Ovary (tissue), 9 donors: ENCODE measurements around the gene MIS12. TPM values are rescaled to one million over a fixed set of nuclear protein-coding genes. Genes with fewer than 3 reads are reported as not detected.

Experiments used
- DNase-seq, 5 donors: peaks; one replicate each; pipeline ENCODE4 v3.0.0-alpha.2; 2019 to 2020
- H3K27ac ChIP-seq, 2 donors: fragments of 200-600 bp; one replicate each; pipeline versions ENCODE4 v1.5.1 to v1.8.0; 2019 to 2022
- H3K27me3 ChIP-seq: fragments of 200-600 bp; one replicate; pipeline ENCODE4 v1.8.0; 2022
- H3K36me3 ChIP-seq: fragments of 200-600 bp; sonication (generic); one replicate; pipeline ENCODE4 v1.5.1; 2019
- H3K4me1 ChIP-seq: one replicate; pipeline ENCODE4 v1.8.1; 2013; ENCODE audit warnings: mild to moderate bottlenecking, moderate library complexity; ENCODE audit not compliant: insufficient read depth
- H3K4me3 ChIP-seq: fragments of 200-600 bp; sonication (generic); one replicate; pipeline ENCODE4 v1.5.1; 2017
- H3K9me3 ChIP-seq, 2 donors: fragments of 200-600 bp in 1 of 2; sonication (generic) in 1 of 2; one replicate each; pipeline versions ENCODE4 v1.5.1 to v1.8.1; 2013 to 2019; ENCODE audit warnings: mild to moderate bottlenecking in 1 of 2, moderate library complexity in 1 of 2
- CTCF ChIP-seq, 3 donors: fragments of 450-650 bp in 2 of 3; fragments of 200-600 bp in 1 of 3; IDR thresholded peaks; one replicate each; pipeline versions ENCODE4 v1.5.1 to v1.8.0; 2016 to 2022; ENCODE audit warnings: antibody characterized with exemption in 3 of 3, mild to moderate bottlenecking in 1 of 3
- EP300 ChIP-seq: sonication (generic); formaldehyde crosslinking; IDR thresholded peaks from one replicate; pipeline ENCODE4 v1.6.1; 2017; ENCODE audit warnings: antibody characterized with exemption
- POLR2A ChIP-seq: fragments of 450-650 bp; IDR thresholded peaks from one replicate; pipeline ENCODE4 v1.6.1; 2017; ENCODE audit warnings: antibody characterized with exemption, mild to moderate bottlenecking, moderate library complexity
- WGBS, 3 donors: extraction: QIAGEN DNeasy Blood & Tissue Kit in 1 of 3; methylation state at CpG; one replicate each; pipeline versions ENCODE4 v1.1.5 to v1.1.7; 2013 to 2017; 5-methylcytosine and 5-hydroxymethylcytosine counted together
- intact Hi-C, 4 donors: fragments of 100-400 bp; cut with DNase I; formaldehyde crosslinking; loops; one replicate each; pipeline versions ENCODE4 v1.11.0 to v1.15.1; 2022 to 2023
- polyA plus RNA-seq, 2 donors: library from polyadenylated mRNA; stranded (reverse); fragments of 200-250 nt in 1 of 2; fragments of 350-450 nt in 1 of 2; fragmentation: Illumina TruSeq in 1 of 2; extraction: RNeasy Lipid Tissue Mini Kit (QIAGEN cat#74804) in 1 of 2; gene quantifications; one replicate each; pipeline ENCODE4 v1.2.3, GENCODE V29; 2013 to 2014
- total RNA-seq, 7 donors: library from RNA; depleted of rRNA in 2 of 7; stranded (reverse); fragments of >200 nt in 2 of 7; fragmentation: NEBNext Ultra II Directional in 3 of 7; extraction: Animal tissue kit (Norgen Biotek cat#: 25700) in 3 of 7; gene quantifications; one replicate each; pipeline versions ENCODE4 v1.1.0 to v1.2.4, GENCODE V29; 2016 to 2023
- donor health status: DM: no; HTN: no; CAD: no; lungs with moderate emphysema.
- donor health status: DM: no; HTN: no; CAD: no.
- donor health status: Bipolar disorder and iron deficiency.
- donor health status: DM: yes; HTN: yes; CAD: no.
- donor health status: DM: no; HTN: no; CAD: no.
- donor health status: DM: yes; HTN: yes; CAD: no.

The MIS12 gene
- total and polyA plus RNA-seq, 9 donors, result 9.3 to 19.8 (median 15.7) TPM

GRCh38 chr17:5472511-5472910 lies 13.9 kb upstream of the MIS12 start:
- WGBS, 3 donors, result 54 to 67% (median 63%) methylated on average over 3 of the region's 3 CpGs
- Histone ChIP-seq H3K4me1 (no peaks in the 10 kb centered on the region), H3K36me3 (no peaks in the 10 kb centered on the region), H3K27ac (no peak overlapping the region), H3K27me3 (no peaks in the 10 kb centered on the region), H3K4me3 (no peak overlapping the region), H3K9me3 (no peaks in the 10 kb centered on the region)
- no peak for DNase-seq
- intact Hi-C loops, result no loop called here
- TF ChIP-seq EP300 (no peak), CTCF (IDR thresholded peaks at IDR 0.05) (no peak)

- intact Hi-C loops, result no loop called here
- H3K9me3 ChIP-seq, result peaks cover 0 to 4% of the 10 kb centered on the region in 2 donors
- H3K36me3 ChIP-seq, result no peaks in the 10 kb centered on the region
- H3K27me3 ChIP-seq, result no peaks in the 10 kb centered on the region
- DNase-seq, result no peak
- 86 to 89% (median 89%) methylated on average over 2 of the region's 2 CpGs for WGBS, 3 donors
- no peak overlapping the region for H3K27ac ChIP-seq
- H3K4me1 ChIP-seq, result no peaks in the 10 kb centered on the region
- no peak overlapping the region for H3K4me3 ChIP-seq
- no peak for TF ChIP-seq CTCF (IDR thresholded peaks at IDR 0.05)
- no peak for TF ChIP-seq EP300
- TF ChIP-seq POLR2A, result no peak
Observed at GRCh38 chr17:5473906-5474305, 12.5 kb upstream of the MIS12 start.

- H3K36me3 ChIP-seq, result no peaks in the 10 kb centered on the region
Observed at GRCh38 chr17:5478992-5479391, 7.4 kb upstream of the MIS12 start.

GRCh38 chr17:5480962-5481361 lies 5.4 kb upstream of the MIS12 start:
- intact Hi-C loops, result no loop called here
- 79 to 83% (median 82%) methylated on average over 6 of the region's 6 CpGs for WGBS, 3 donors
- Histone ChIP-seq H3K4me1 (peaks cover 3% of the 10 kb centered on the region), H3K27me3 (no peaks in the 10 kb centered on the region), H3K4me3 (no peak overlapping the region), H3K36me3 (no peaks in the 10 kb centered on the region), H3K9me3 (peaks cover 0 to 4% of the 10 kb centered on the region in 2 donors), H3K27ac (no peak overlapping the region)
- no peak for DNase-seq
- TF ChIP-seq EP300 (no peak), CTCF (IDR thresholded peaks at IDR 0.05) (no peak), POLR2A (no peak)

More at GRCh38 chr17:5478992-5479391, 7.4 kb upstream of the MIS12 start:
- H3K4me1 ChIP-seq, result no peaks in the 10 kb centered on the region
- WGBS, 3 donors, result 94 to 95% (median 94%) methylated on average over 4 of the region's 4 CpGs
- intact Hi-C loops, result no loop called here
- H3K27me3 ChIP-seq, result no peaks in the 10 kb centered on the region
- H3K9me3 ChIP-seq, result peaks cover 0 to 4% of the 10 kb centered on the region in 2 donors
- H3K4me3 ChIP-seq, result no peak overlapping the region
- no peak overlapping the region for H3K27ac ChIP-seq
- no peak for DNase-seq
- TF ChIP-seq CTCF (IDR thresholded peaks at IDR 0.05), result no peak

- Histone ChIP-seq H3K27ac (no peak overlapping the region), H3K27me3 (no peaks in the 10 kb centered on the region), H3K4me1 (peaks cover 3% of the 10 kb centered on the region), H3K9me3 (peaks cover 0 to 4% of the 10 kb centered on the region in 2 donors), H3K4me3 (no peak overlapping the region), H3K36me3 (no peaks in the 10 kb centered on the region)
- TF ChIP-seq POLR2A (no peak), CTCF (IDR thresholded peaks at IDR 0.05) (no peak), EP300 (no peak)
- intact Hi-C loops, result no loop called here
- 95 to 97% (median 95%) methylated on average over 4 of the region's 4 CpGs for WGBS, 3 donors
- no peak for DNase-seq
Observed at GRCh38 chr17:5481451-5481850, 4.9 kb upstream of the MIS12 start.
